Right lobe of liver (tissue), 6 donors: ENCODE measurements around the gene CCNI2. TPM values are rescaled to one million over a fixed set of nuclear protein-coding genes. Genes with fewer than 3 reads are reported as not detected.

Experiments
- ATAC-seq, 4 donors: fragments of 200-7000 bp; cut with Tn5 transposase; one replicate each; pipeline ENCODE4 v1.9.1; 2020; ENCODE audit warnings: mild to moderate bottlenecking in 4 of 4, moderate library complexity in 4 of 4
- DNase-seq, 3 donors: peaks; one replicate each; pipeline ENCODE4 v3.0.0-alpha.2; 2020
- H3K27ac ChIP-seq, 3 donors: fragments of 200-600 bp; one replicate each; pipeline ENCODE4 v1.8.0; 2022
- H3K27me3 ChIP-seq, 2 donors: fragments of 200-600 bp; one replicate each; pipeline ENCODE4 v1.8.0; 2022
- H3K36me3 ChIP-seq, 4 donors: fragments of 200-600 bp; sonication (generic) in 1 of 4; one replicate each; pipeline versions ENCODE4 v1.5.1 to v1.8.0; 2017 to 2022; ENCODE audit warnings: control low read depth in 1 of 4
- H3K4me1 ChIP-seq, 4 donors: fragments of 200-600 bp; sonication (generic) in 1 of 4; one replicate each; pipeline versions ENCODE4 v1.5.1 to v1.8.0; 2017 to 2022; ENCODE audit warnings: control low read depth in 1 of 4
- H3K4me3 ChIP-seq, 3 donors: fragments of 200-600 bp; one replicate each; pipeline ENCODE4 v1.8.0; 2022
- H3K9me3 ChIP-seq, 4 donors: fragments of 200-600 bp; sonication (generic) in 1 of 4; one replicate each; pipeline versions ENCODE4 v1.5.1 to v1.8.0; 2017 to 2022; ENCODE audit warnings: control low read depth in 1 of 4
- POLR2A ChIP-seq: fragments of 450-650 bp; IDR thresholded peaks from one replicate; pipeline ENCODE4 v1.6.1; 2017; ENCODE audit warnings: antibody characterized with exemption, mild to moderate bottlenecking
- WGBS: methylation state at CpG from one replicate; pipeline ENCODE4 v1.1.6; 2018; ENCODE audit warnings: low coverage, low lambda C conversion rate; ENCODE audit not compliant: insufficient coverage; ENCODE audit errors: missing lambda C conversion rate; 5-methylcytosine and 5-hydroxymethylcytosine counted together
- intact Hi-C, 2 donors: fragments of 100-400 bp; cut with DNase I; formaldehyde crosslinking; loops; one replicate each; pipeline versions ENCODE4 v1.11.2 to v1.14.1; 2022
- total RNA-seq, 6 experiments: library from RNA; depleted of rRNA in 2 of 6; stranded (reverse); fragments of >200 nt in 2 of 6; fragmentation: NEBNext Ultra II Directional in 3 of 6; extraction: Animal tissue kit (Norgen Biotek cat#: 25700) in 3 of 6; gene quantifications; one replicate each; pipeline versions ENCODE4 v1.1.0 to v1.2.4, GENCODE V29; 2016 to 2023
- TF ChIP-seq, protein P1 (sequence below), 4 donors: fragments of 200-600 bp in 3 of 4; fragments of 450-650 bp in 1 of 4; IDR thresholded peaks; one replicate each; pipeline versions ENCODE4 v1.5.1 to v1.8.0; 2016 to 2022; ENCODE audit warnings: antibody characterized with exemption in 4 of 4, mild to moderate bottlenecking in 2 of 4
- donor health status: DM: no; HTN: yes; CAD: no.
- donor health status: DM: no; HTN: no; CAD: no.
- donor health status: DM: no; HTN: no; CAD: no.
- donor health status: DM: no; HTN: yes; CAD: no.
- donor health status: DM: no; HTN: yes; CAD: no.

The CCNI2 gene
- total RNA-seq, 6 experiments from 2014 or later, result 0.11 TPM; not detected in 5

GRCh38 chr5:132768485-132768868 is 21.3 kb downstream of the CCNI2 start:
- H3K9me3 ChIP-seq, result no peaks in the 10 kb centered on the region
- no peak for DNase-seq
- no CpG with 5 or more reads among the region's 3 CpGs for WGBS
- no peaks in the 10 kb centered on the region for H3K4me1 ChIP-seq
- TF ChIP-seq, protein P1, sequence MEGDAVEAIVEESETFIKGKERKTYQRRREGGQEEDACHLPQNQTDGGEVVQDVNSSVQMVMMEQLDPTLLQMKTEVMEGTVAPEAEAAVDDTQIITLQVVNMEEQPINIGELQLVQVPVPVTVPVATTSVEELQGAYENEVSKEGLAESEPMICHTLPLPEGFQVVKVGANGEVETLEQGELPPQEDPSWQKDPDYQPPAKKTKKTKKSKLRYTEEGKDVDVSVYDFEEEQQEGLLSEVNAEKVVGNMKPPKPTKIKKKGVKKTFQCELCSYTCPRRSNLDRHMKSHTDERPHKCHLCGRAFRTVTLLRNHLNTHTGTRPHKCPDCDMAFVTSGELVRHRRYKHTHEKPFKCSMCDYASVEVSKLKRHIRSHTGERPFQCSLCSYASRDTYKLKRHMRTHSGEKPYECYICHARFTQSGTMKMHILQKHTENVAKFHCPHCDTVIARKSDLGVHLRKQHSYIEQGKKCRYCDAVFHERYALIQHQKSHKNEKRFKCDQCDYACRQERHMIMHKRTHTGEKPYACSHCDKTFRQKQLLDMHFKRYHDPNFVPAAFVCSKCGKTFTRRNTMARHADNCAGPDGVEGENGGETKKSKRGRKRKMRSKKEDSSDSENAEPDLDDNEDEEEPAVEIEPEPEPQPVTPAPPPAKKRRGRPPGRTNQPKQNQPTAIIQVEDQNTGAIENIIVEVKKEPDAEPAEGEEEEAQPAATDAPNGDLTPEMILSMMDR (IDR thresholded peaks at IDR 0.05), result no peak
- TF ChIP-seq POLR2A, result no peak
- no peak overlapping the region for H3K27ac ChIP-seq
- no peak for ATAC-seq
- H3K4me3 ChIP-seq, result no peak overlapping the region
- no peaks in the 10 kb centered on the region for H3K27me3 ChIP-seq
- intact Hi-C loops, result no loop called here
- H3K36me3 ChIP-seq, result peaks cover 0 to 8% (median 3%) of the 10 kb centered on the region in 4 donors

- 76% methylated on average over 5 of the region's 8 CpGs for WGBS
- no peak overlapping the region for H3K4me3 ChIP-seq
- intact Hi-C loops, result no loop called here
- no peak for ATAC-seq
- no peaks in the 10 kb centered on the region for H3K27me3 ChIP-seq
- TF ChIP-seq POLR2A, result no peak
- TF ChIP-seq, protein P1 (IDR thresholded peaks at IDR 0.05), result no peak
- no peaks in the 10 kb centered on the region for H3K4me1 ChIP-seq
- no peak for DNase-seq
- H3K27ac ChIP-seq, result peak overlapping the region in 1 of 3 donors; percentile 13
- H3K36me3 ChIP-seq, result no peaks in the 10 kb centered on the region
- no peaks in the 10 kb centered on the region for H3K9me3 ChIP-seq
Measured at GRCh38 chr5:132770476-132771159, 23.4 kb downstream of the CCNI2 start.

GRCh38 chr5:132771503-132771998 is 24.3 kb downstream of the CCNI2 start:
- no peak overlapping the region for H3K4me3 ChIP-seq
- WGBS, result 73% methylated on average over 6 of the region's 8 CpGs
- no peaks in the 10 kb centered on the region for H3K4me1 ChIP-seq
- intact Hi-C loops, result no loop called here
- H3K9me3 ChIP-seq, result no peaks in the 10 kb centered on the region
- H3K27me3 ChIP-seq, result no peaks in the 10 kb centered on the region
- peak overlapping the region in 1 of 3 donors; percentile 13 for H3K27ac ChIP-seq
- no peak for DNase-seq
- ATAC-seq, result peak in 1 of 4 donors; percentile 13
- no peak for TF ChIP-seq POLR2A
- TF ChIP-seq, protein P1 (IDR thresholded peaks at IDR 0.05), result no peak
- H3K36me3 ChIP-seq, result no peaks in the 10 kb centered on the region

DNA sequence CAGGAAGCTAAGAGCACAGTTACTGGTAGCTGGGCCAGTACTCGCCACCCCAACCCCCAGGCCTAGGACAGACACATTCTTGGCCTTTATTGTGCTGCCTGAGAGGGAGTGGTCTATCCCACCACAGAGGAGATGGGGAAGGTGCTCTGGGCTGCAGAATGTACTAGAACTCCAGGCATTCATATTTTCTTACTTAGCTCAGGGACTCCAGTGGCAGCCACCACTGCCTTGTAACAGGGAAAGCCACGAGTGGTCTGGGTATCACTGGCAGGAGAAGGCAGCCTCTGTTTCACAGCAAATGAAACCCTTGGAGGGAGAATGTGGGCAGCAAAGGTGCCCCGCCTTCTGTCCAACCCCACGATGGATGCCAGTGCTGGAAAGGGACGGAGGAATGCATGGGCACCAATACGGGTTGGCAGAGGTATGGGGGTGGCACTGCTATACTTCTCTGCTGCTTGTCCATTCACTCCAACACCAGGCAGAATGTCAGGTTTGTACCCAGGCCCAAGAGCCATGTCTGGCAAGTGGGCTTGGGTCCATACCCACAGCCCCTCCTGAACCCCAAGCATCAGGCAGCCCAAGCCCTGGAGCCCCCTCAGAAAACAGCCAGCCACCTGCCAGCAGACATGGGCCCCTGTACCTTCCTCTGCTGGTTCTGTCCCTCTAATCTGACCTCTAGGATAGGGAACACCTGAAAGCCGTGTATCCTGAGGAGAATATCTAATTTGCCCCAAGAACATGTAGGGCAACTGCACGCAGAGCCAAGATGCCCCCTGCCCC is 25.3 kb downstream of the CCNI2 start:
- Histone ChIP-seq H3K4me3 (no peak overlapping the region), H3K4me1 (no peaks in the 10 kb centered on the region), H3K27ac (no peak overlapping the region), H3K9me3 (no peaks in the 10 kb centered on the region), H3K36me3 (no peaks in the 10 kb centered on the region), H3K27me3 (no peaks in the 10 kb centered on the region)
- WGBS, result 89% methylated on average over 4 of the region's 8 CpGs
- intact Hi-C loops, result no loop called here
- no peak for ATAC-seq
- TF ChIP-seq, protein P1 (IDR thresholded peaks at IDR 0.05), result no peak
- no peak for TF ChIP-seq POLR2A
- DNase-seq, result no peak
